HepG2 (cell line): ENCODE data around the gene ACAP1. TPM values are rescaled to one million over a fixed set of nuclear protein-coding genes. Genes with fewer than 3 reads are reported as not detected.

Source experiments
- AKNA ChIP-seq: sonication (generic); formaldehyde crosslinking; IDR thresholded peaks from 2 replicates; pipeline ENCODE4 v1.4.0; 2020; ENCODE audit warnings: missing genetic modification reagents, borderline replicate concordance
- FUBP1 ChIP-seq: sonication (generic); formaldehyde crosslinking; IDR thresholded peaks from 2 replicates; pipeline ENCODE4 v1.5.1; 2020; ENCODE audit warnings: missing genetic modification reagents, mild to moderate bottlenecking, borderline replicate concordance
- HOXA7 ChIP-seq: sonication (generic); formaldehyde crosslinking; IDR thresholded peaks from 2 replicates; pipeline ENCODE4 v1.8.1; 2022; ENCODE audit warnings: mild to moderate bottlenecking, missing genetic modification reagents, moderate library complexity
- MED1 ChIP-seq: sonication (generic); formaldehyde crosslinking; IDR thresholded peaks from 2 replicates; pipeline ENCODE4 v1.4.0; 2020; ENCODE audit warnings: missing genetic modification reagents
- PAWR ChIP-seq: sonication (generic); formaldehyde crosslinking; IDR thresholded peaks from 2 replicates; pipeline ENCODE4 v1.4.0; 2020; ENCODE audit warnings: missing genetic modification reagents, mild to moderate bottlenecking, borderline replicate concordance
- THRA ChIP-seq: sonication (generic); formaldehyde crosslinking; IDR thresholded peaks from 2 replicates; pipeline ENCODE4 v1.4.0; 2020; ENCODE audit warnings: missing genetic modification reagents, borderline replicate concordance
- WIZ ChIP-seq: sonication (generic); formaldehyde crosslinking; IDR thresholded peaks from 2 replicates; pipeline ENCODE4 v1.5.1; 2020; ENCODE audit warnings: mild to moderate bottlenecking, missing genetic modification reagents
- ZBED4 ChIP-seq: sonication (generic); formaldehyde crosslinking; IDR thresholded peaks from 2 replicates; pipeline ENCODE4 v1.4.0; 2020; ENCODE audit warnings: missing genetic modification reagents, borderline replicate concordance
- ZKSCAN8 ChIP-seq: IDR thresholded peaks from 2 replicates; pipeline ENCODE4 v1.6.1; 2016; ENCODE audit warnings: borderline replicate concordance, missing genetic modification reagents, missing compliant biosample characterization
- ZNF138 ChIP-seq: sonication (generic); formaldehyde crosslinking; IDR thresholded peaks from 2 replicates; pipeline ENCODE4 v1.5.0; 2020; ENCODE audit warnings: mild to moderate bottlenecking, low read depth, missing genetic modification reagents
- ZNF350 ChIP-seq: sonication (generic); formaldehyde crosslinking; IDR thresholded peaks from 2 replicates; pipeline ENCODE4 v1.4.0; 2020; ENCODE audit warnings: mild to moderate bottlenecking, low read depth, missing genetic modification reagents, borderline replicate concordance
- ZNF770 ChIP-seq: sonication (generic); formaldehyde crosslinking; IDR thresholded peaks from 2 replicates; pipeline ENCODE4 v1.5.0; 2020; ENCODE audit warnings: mild to moderate bottlenecking, missing genetic modification reagents
- polyA plus RNA-seq, 8 experiments: library from polyadenylated mRNA; depleted of rRNA in 3 of 8; stranded (reverse) in 7 of 8; unstranded in 1 of 8; fragments of >200 nt; fragmentation: Illumina TruSeq in 4 of 8; extraction: Trizol in 4 of 8; gene quantifications; 2 replicates each; pipeline versions ENCODE4 v1.2.1 to v1.2.3, GENCODE V29; 2011 to 2016; ENCODE audit warnings: low read depth in 4 of 8, missing spikeins in 1 of 8, mixed read lengths in 1 of 8; ENCODE audit not compliant: insufficient read depth in 1 of 8
- total RNA-seq, 5 experiments: library from RNA; depleted of rRNA; stranded (reverse); fragments of >200 nt; fragmentation: Illumina TruSeq; extraction: Trizol; gene quantifications; 2 replicates each; pipeline ENCODE4 v1.2.3, GENCODE V29; 2016; ENCODE audit warnings: low read depth in 1 of 5

The ACAP1 gene
- total and polyA plus RNA-seq, 2 of the 13 experiments (the other 11 are each of a cell fraction or from before 2014, with no cell fraction given) = 1.3 to 2.5 TPM

GRCh38 chr17:7380855-7381683, 44.7 kb downstream of the ACAP1 start, which contains the start of gene TNK1 (continued):
- TF ChIP-seq AKNA (CRISPR knock-in tag) (no peak), ZNF770 (CRISPR knock-in tag) (no peak), ZKSCAN8 (no peak), ZBED4 (CRISPR knock-in tag) (no peak), HOXA7 (CRISPR knock-in tag) (no peak), WIZ (no peak), FUBP1 (no peak), ZNF350 (CRISPR knock-in tag) (no peak), THRA (CRISPR knock-in tag) (no peak), MED1 (no peak; the same call in 1 of the 2 replicates), ZNF138 (CRISPR knock-in tag) (0 out of 2 replicates have a peak, but pooled peaks have one; percentile 48), PAWR (CRISPR knock-in tag) (no peak)
